Hematopoietic multipotent progenitor cell treated with erythropoietin and hydrocortisone succinate and interleukin-3 and kit ligand, for 17 days (in vitro differentiated cells): ENCODE measurements around the gene DMAC2.
A peak's percentile ranks its signal among the peaks of the same experiment; 100 is the strongest.
"Not testable (repeated sequence)": the region's sequence is repeated elsewhere in the genome, so short reads cannot be mapped to it uniquely, and the experiment has no call there.

Experiments used
- DNase-seq: peaks from one replicate; pipeline ENCODE4 v3.0.0-alpha.2; 2015; ENCODE audit warnings: low spot score

The DMAC2 gene

DNA sequence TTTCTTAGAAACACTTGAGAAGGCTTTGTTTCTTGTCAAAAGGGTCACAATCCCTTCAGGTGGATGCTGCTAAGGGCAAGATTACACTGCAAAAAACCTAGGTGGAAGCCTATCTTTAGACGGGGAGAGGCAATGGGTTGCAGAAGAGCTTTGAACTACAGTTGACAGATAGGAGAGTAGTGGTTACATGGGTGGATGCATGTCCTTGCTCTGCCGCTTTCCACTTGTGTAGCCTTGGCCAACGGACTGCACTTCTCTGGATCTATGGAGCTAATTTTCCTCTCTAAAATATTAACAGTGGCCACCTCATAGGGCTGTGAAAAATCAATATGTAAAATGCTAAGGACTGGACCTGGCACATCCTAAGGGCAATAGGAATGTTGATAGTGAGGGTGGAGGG, 41.1 kb downstream of the DMAC2 start:
- no peak for DNase-seq

DNA sequence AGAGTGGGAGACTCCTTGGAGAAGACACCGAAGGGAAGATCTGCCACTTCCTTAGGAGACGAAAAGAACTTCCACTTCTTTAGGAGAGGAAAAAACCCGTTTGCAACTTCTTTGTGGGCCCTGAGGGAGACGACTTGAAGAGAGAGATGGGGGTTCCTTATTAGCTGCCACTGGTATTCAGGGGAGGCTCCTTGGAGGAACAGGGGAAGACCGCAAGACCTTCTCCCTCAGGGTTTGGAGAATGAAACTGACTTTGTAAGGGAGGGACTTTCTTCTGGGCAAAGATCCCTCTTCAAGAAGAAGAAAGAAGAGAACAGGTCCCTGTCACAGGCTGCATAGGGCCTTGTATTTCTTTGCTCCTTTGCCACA, 41.7 kb downstream of the DMAC2 start:
- no peak for DNase-seq

DNA sequence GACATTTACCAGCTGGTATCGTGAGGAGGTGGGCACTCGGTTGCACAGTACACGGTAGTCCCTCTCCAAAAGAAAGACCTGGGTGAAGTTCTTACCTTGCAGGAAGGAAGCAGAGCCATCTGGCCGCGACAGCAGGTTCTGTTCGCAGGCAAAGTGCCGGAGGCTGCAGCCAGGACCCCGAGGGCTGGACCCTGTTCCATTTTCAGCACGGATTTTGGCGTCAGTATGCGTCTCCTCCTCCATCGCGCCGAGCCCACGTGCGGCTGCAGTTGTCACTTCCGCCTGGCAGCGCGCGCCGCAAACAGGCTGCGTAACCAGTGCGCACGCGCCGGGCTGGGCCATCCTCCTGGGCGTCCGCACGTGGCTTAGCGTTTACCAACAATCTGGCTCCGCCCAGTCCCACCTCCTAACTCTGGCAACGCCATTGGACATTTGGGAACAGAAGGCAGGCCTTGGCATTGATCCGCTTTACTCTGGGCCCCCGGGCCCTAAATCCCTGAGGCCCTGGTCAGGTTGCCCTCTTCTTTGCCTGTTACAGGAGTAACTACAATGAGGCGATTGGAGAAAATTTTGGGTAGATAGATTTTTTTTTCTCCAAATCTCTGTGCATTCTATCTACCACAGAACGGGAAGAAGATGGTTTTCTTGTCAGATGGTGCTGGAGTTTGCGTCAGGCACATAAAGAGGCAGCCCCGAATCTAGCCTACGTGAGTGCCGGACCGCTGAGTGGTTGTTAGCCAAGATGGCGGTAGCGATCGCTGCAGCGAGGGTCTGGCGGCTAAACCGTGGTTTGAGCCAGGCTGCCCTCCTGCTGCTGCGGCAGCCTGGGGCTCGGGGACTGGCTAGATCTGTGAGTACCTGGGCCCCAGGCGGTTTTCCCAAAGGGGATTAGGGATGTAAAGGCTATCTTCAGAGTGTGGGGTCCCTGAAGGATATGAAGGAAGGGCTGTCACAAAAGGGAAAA, 42.3 kb downstream of the DMAC2 start, which contains the start of the genes BCKDHA and EXOSC5:
Gene BCKDHA (plus strand): TSS at position 733 of the 964 bp plus-strand sequence. CDS start 10 bp downstream, at position 743.
Gene EXOSC5 (minus strand): TSS at position 274 of the 964 bp plus-strand sequence. CDS start 31 bp downstream, at position 243.
- peak; percentile 100 for DNase-seq

DNA sequence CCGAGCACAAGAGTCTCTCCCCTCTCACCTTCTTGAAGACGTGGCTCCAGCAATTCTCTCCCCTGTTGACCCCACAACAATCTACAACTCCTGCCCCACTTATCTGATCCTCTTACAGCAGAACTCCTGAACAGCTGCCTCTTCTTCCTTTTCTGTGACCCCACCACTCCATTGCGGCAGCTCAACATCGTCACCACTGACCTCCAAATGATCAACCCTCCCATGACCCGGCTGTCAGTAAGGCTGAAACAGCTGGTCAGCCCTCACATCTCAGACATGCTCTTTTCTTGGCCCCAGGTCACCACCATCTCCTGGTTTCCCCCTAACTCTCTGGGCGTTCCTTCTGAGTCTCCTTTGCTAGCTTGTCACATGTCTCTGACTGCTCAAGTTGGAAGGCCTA, 44.4 kb downstream of the DMAC2 start:
- no peak for DNase-seq

DNA sequence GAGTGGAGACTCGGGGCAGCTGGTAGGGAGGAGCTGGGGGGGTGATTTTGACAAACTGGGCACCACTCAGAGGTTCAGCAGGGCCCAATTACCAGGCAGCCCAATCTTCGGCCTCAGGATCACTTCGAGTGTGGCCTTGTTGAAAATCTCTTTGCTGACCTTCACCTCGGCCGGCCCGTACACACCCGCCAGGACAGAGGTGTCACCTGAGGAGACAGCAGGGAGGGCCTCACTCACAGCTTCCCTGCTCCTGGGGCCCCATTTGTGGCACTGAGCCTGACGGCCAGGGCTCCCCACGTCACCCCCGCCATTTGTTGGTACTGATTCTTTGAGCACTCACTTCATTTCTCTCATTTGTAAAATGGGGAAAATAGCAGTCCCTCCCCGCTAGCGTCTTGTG, 46.9 kb downstream of the DMAC2 start:
- no peak for DNase-seq

DNA sequence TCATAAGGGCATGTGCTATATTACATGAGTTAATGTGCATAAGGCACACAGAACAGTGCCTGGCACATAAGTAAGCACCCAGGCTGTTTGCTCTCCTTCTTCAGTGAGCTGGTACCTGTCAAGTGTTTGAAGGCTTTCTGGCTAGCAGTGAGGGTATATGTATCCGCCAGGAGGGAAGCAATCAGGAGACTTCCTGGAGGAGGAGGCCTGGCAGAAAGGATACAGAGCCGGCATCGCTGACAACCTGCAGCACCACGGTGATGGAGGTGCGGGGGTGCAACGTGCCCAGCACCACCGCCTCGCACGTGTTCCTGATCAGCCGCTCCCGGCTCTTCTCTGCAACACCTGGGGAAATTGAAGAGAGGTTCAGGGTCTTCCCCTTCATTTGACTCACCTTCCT, 48.1 kb downstream of the DMAC2 start:
- no peak for DNase-seq

DNA sequence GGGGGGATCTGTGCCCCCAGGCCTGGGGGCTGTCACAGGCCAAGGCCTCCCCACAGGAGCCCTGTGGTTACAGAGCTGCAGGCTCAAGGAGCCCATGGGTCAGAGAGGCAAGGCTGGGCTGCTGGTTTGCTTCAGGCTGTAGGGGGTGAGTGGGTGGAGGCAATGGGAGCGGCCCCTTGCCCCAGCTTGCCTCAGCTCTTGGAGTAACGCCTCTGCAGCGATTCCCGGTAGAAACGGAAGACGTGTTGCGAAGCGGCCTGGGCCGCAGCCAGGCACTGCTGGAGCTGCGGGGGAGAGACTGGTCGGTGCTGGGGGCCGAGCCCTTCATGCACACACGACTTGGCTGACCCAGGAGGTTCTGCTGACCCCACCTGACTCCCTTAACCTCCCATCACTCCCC, 53.3 kb downstream of the DMAC2 start:
- no peak for DNase-seq

DNA sequence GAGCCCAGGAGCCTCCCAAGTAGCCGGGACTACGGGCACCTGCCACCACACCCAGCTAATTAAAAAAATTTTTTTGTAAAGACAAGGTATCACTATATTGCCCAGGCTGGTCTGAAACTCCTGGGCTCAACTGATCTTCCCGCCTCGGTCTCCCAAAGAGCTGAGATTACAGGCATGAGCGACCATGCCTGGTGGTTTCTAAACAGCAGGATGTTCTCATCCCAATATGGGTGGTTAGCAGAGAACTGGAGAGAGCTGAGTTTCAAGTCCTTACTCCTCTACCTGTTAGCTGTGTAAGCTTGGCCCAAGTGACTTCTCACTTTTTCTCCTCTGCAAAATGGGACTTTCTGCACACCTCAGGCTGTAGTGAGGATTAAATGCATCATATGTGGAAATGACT, 55.4 kb downstream of the DMAC2 start:
- no peak for DNase-seq

DNA sequence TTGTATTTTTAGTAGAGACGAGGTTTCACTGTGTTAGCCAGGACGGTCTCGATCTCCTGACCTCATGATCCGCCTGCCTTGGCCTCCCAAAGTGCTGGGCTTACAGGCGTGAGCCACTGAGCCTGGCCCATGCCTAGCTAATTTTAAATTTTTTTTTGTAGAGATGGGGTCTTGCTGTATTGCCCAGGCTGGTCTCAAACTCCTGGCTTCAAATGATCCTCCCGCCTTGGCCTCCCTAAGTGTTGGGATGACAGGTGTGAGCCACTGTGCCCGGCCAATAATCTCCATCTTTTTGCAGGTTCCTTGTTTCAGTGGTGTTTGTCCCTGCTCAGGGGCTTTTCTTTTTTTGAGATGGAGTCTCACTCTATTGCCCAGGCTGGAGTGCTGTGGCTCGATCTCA, 58.2 kb downstream of the DMAC2 start:
- DNase-seq: not testable (repeated sequence)
